Measurements from ENCODE around the gene YWHAH. TPM values are rescaled to one million over a fixed set of nuclear protein-coding genes. Genes with fewer than 3 reads are reported as not detected.

The YWHAH gene
- total and polyA plus RNA-seq, 2 of the 4 experiments (the other 2 are of a cell fraction), result 147 to 173 TPM

DNA sequence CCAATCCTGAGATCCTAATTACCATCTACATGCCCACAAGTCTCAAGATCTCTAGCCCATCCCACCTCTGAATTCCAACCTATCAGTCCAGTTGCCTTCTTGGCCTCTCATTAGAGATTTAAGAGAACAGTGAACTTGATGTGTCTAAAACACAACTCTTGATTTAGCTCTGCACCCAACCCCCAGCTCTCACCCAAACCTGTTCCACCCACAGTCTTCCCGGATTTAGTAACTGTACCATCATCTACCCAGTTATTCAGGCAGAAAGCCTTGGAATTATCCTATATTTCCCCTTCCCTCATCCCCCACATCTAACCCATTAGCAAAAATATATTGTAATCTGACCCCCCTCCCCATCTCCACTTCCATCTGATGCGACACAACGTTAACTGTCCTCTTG, 24.0 kb upstream of the YWHAH start:
- POLR2A ChIA-PET (ENCODE audit: unreplicated experiment), result no interaction called here
- in situ Hi-C loops (cut with MboI; ENCODE audit: low sequenced_read_pairs), result no loop called here
- Histone ChIP-seq H2BK5ac (ENCODE audit: low read depth, low read length, poor library complexity, severe bottlenecking) (no peak overlapping the region), H3K36me3 (ENCODE audit: control insufficient read depth, insufficient read depth, low read length) (no peaks in the 10 kb centered on the region), H3K9me3 (ENCODE audit: control insufficient read depth, insufficient read depth, low read length) (no peaks in the 10 kb centered on the region), H3K18ac (ENCODE audit: low read depth, low read length) (no peak overlapping the region), H3K27ac (ENCODE audit: insufficient read depth, low read length) (no peak overlapping the region), H3K79me1 (ENCODE audit: low read depth in 1 of 2, low read length in 2 of 2) (no peaks in the 10 kb centered on the region), H3K27me3 (ENCODE audit: control insufficient read depth, insufficient read depth, low read length) (peaks cover 3% of the 10 kb centered on the region; the same call in 1 of the 2 replicates), H4K5ac (ENCODE audit: low read depth, low read length) (no peak overlapping the region), H4K91ac (ENCODE audit: insufficient read depth, low read depth, low read length) (no peak overlapping the region), H3K56ac (ENCODE audit: extremely low read depth, insufficient read depth, low read length) (no peak overlapping the region), H3K23ac (ENCODE audit: low read depth, low read length) (no peak overlapping the region), H2AK5ac (ENCODE audit: low read depth, low read length) (no peak overlapping the region), H3K4ac (ENCODE audit: low read depth, low read length) (no peak overlapping the region), H2BK120ac (ENCODE audit: low read depth, low read length) (no peak overlapping the region), H3K4me1 (ENCODE audit: control insufficient read depth, insufficient read depth, low read length) (no peaks in the 10 kb centered on the region), H4K8ac (ENCODE audit: low read depth in 2 of 2, low read length in 2 of 2) (no peak overlapping the region), H3K14ac (replicated peaks; ENCODE audit: low read depth, low read length) (no peak overlapping the region), H4K20me1 (ENCODE audit: insufficient read depth, low read length) (no peaks in the 10 kb centered on the region), H3K9me1 (ENCODE audit: insufficient read depth, low read length) (0 out of 2 replicates have a peak, but pooled peaks cover 4% of the 10 kb centered on the region), H3K4me2 (ENCODE audit: low read depth, low read length) (no peak overlapping the region), H3K4me3 (ENCODE audit: insufficient read depth, low read depth, low read length) (no peak overlapping the region), H2AFZ (replicated peaks; ENCODE audit: low read length, poor library complexity) (no peak overlapping the region), H2AK9ac (replicated peaks; ENCODE audit: low read depth, low read length, poor library complexity) (no peak overlapping the region), H3K9ac (ENCODE audit: low read depth, low read length) (no peak overlapping the region), H2BK15ac (ENCODE audit: low read depth, low read length) (no peak overlapping the region), H2BK20ac (ENCODE audit: low read depth, low read length) (no peak overlapping the region)
- 83% methylated on average over 3 of the region's 3 CpGs; no CpG with 5 or more reads in 1 of the 2 experiments for WGBS, 2 experiments (ENCODE audit: extremely low coverage in 2 of 2, insufficient read length in 1 of 2)
- no TSS peak for BruUV-seq (replicated peaks)
- DNase-seq, result no peak
- intact Hi-C loops (cut with micrococcal nuclease), result loop anchor here (5.0 kb wide), 1 partner anchor 97 kb away; no protein-coding TSS in a partner anchor
- dilution Hi-C loops (cut with HindIII; ENCODE audit: low sequenced_read_pairs, unreplicated experiment), result no loop called here
- CTCF ChIA-PET, result no interaction called here
- ATAC-seq (ENCODE audit: low read depth), result no peak
- no peak for TF ChIP-seq NFE2L2 (IDR thresholded peaks at IDR 0.05; ENCODE audit: low read depth, low read length)
- TF ChIP-seq RFX5 (IDR thresholded peaks at IDR 0.05; ENCODE audit: low read depth, low read length), result no peak
- TF ChIP-seq MAFK (IDR thresholded peaks at IDR 0.05; ENCODE audit: low read depth, low read length), result no peak
- TF ChIP-seq, protein P1, sequence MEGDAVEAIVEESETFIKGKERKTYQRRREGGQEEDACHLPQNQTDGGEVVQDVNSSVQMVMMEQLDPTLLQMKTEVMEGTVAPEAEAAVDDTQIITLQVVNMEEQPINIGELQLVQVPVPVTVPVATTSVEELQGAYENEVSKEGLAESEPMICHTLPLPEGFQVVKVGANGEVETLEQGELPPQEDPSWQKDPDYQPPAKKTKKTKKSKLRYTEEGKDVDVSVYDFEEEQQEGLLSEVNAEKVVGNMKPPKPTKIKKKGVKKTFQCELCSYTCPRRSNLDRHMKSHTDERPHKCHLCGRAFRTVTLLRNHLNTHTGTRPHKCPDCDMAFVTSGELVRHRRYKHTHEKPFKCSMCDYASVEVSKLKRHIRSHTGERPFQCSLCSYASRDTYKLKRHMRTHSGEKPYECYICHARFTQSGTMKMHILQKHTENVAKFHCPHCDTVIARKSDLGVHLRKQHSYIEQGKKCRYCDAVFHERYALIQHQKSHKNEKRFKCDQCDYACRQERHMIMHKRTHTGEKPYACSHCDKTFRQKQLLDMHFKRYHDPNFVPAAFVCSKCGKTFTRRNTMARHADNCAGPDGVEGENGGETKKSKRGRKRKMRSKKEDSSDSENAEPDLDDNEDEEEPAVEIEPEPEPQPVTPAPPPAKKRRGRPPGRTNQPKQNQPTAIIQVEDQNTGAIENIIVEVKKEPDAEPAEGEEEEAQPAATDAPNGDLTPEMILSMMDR (conservative IDR thresholded peaks at IDR 0.05; ENCODE audit: low read depth, low read length), result no peak
- TF ChIP-seq RAD21 (IDR thresholded peaks at IDR 0.05; ENCODE audit: low read length), result no peak
- TF ChIP-seq MXI1 (IDR thresholded peaks at IDR 0.05; ENCODE audit: borderline replicate concordance, low read depth, low read length), result no peak
- TF ChIP-seq RCOR1 (IDR thresholded peaks at IDR 0.05; ENCODE audit: insufficient replicate concordance, low read length), result no peak
- TF ChIP-seq POLR2A (IDR thresholded peaks at IDR 0.05; ENCODE audit: low read depth, low read length), result no peak
- TF ChIP-seq BHLHE40 (IDR thresholded peaks at IDR 0.05; ENCODE audit: low read depth, low read length), result no peak
- no peak for TF ChIP-seq ELK1 (IDR thresholded peaks at IDR 0.05; ENCODE audit: borderline replicate concordance, low read depth, low read length)
- TF ChIP-seq CHD1 (IDR thresholded peaks at IDR 0.05; ENCODE audit: low read depth, low read length), result no peak
- TF ChIP-seq USF2 (IDR thresholded peaks at IDR 0.05; ENCODE audit: low read depth, low read length), result no peak
- no peak for TF ChIP-seq FOS (IDR thresholded peaks at IDR 0.05; ENCODE audit: low read depth, low read length)
- no peak for TF ChIP-seq CEBPB (IDR thresholded peaks at IDR 0.05; ENCODE audit: low read depth, low read length)
- TF ChIP-seq SMC3 (IDR thresholded peaks at IDR 0.05; ENCODE audit: low read depth, low read length), result no peak
- no peak for TF ChIP-seq MAZ (IDR thresholded peaks at IDR 0.05; ENCODE audit: borderline replicate concordance, low read depth, low read length)
